Gastrocnemius medialis (tissue), 4 donors: ENCODE data around the gene PARD3B. TPM values are rescaled to one million over a fixed set of nuclear protein-coding genes. Genes with fewer than 3 reads are reported as not detected.

Source experiments
- ATAC-seq, 2 donors: fragments of 150-250 bp; one replicate each; pipeline ENCODE4 v1.9.1; 2016
- DNase-seq, 2 donors: peaks; one replicate each; pipeline ENCODE4 v3.0.0-alpha.2; 2019
- H3K27ac ChIP-seq, 4 donors: fragments of 200-600 bp; sonication (generic); 1 replicate in 1 of 4; 2 replicates in 3 of 4; pipeline ENCODE4 v1.5.1; 2016 to 2018; ENCODE audit warnings: mild to moderate bottlenecking in 2 of 4, moderate library complexity in 1 of 4
- H3K27me3 ChIP-seq, 3 donors: fragments of 200-600 bp; sonication (generic) in 2 of 3; 1 replicate in 1 of 3; 2 replicates in 2 of 3; pipeline versions ENCODE4 v1.5.1 to v1.6.0; 2016 to 2019; ENCODE audit warnings: mild to moderate bottlenecking in 1 of 3, moderate library complexity in 1 of 3
- H3K36me3 ChIP-seq, 2 donors: fragments of 200-600 bp; sonication (generic) in 1 of 2; one replicate each; pipeline ENCODE4 v1.5.1; 2017 to 2018
- H3K4me1 ChIP-seq, 2 donors: fragments of 200-600 bp; sonication (generic) in 1 of 2; one replicate each; pipeline ENCODE4 v1.5.1; 2016 to 2017; ENCODE audit warnings: mild to moderate bottlenecking in 2 of 2
- H3K4me3 ChIP-seq, 4 donors: fragments of 200-600 bp; sonication (generic) in 3 of 4; 1 replicate in 1 of 4; 2 replicates in 3 of 4; pipeline ENCODE4 v1.5.1; 2016 to 2019; ENCODE audit warnings: mild to moderate bottlenecking in 2 of 4
- H3K9me3 ChIP-seq, 3 donors: fragments of 200-600 bp; sonication (generic) in 2 of 3; 1 replicate in 1 of 3; 2 replicates in 2 of 3; pipeline ENCODE4 v1.5.1; 2016 to 2019
- CTCF ChIP-seq, 5 experiments: fragments of 450-650 bp in 3 of 5; fragments of 200-600 bp in 2 of 5; sonication (generic) in 2 of 5; IDR thresholded peaks in 4 of 5; conservative IDR thresholded peaks in 1 of 5; 1 replicate in 4 of 5; 2 replicates in 1 of 5; pipeline ENCODE4 v1.5.1; 2016 to 2019; ENCODE audit warnings: antibody characterized with exemption in 5 of 5, mild to moderate bottlenecking in 3 of 5, moderate library complexity in 3 of 5
- POLR2A ChIP-seq, 2 donors: fragments of 450-650 bp; IDR thresholded peaks; one replicate each; pipeline ENCODE4 v1.6.1; 2017; ENCODE audit warnings: antibody characterized with exemption in 2 of 2, mild to moderate bottlenecking in 2 of 2, moderate library complexity in 2 of 2
- in situ Hi-C, 4 donors: fragments of 200-750 bp; cut with MboI; loops; one replicate each; pipeline versions ENCODE4 v1.15.0 to v1.8.0; 2017; ENCODE audit warnings: low sequenced_read_pairs in 4 of 4
- intact Hi-C: fragments of 100-400 bp; cut with DNase I; formaldehyde crosslinking; loops from one replicate; pipeline ENCODE4 v1.15.1; 2023; ENCODE audit warnings: low total_unique reads
- total RNA-seq, 4 donors: library from RNA; depleted of rRNA; stranded (reverse); fragments of >200 nt; gene quantifications; one replicate each; pipeline versions ENCODE4 v1.1.0 to v1.2.3, GENCODE V29; 2016

The PARD3B gene
- total RNA-seq, 4 donors from 2014 or later: 2.2 to 15.5 (median 4.6) TPM

- DNase-seq (no peak), ATAC-seq (no peak)
- Histone ChIP-seq H3K27ac (no peak overlapping the region), H3K27me3 (no peaks in the 10 kb centered on the region), H3K9me3 (no peaks in the 10 kb centered on the region), H3K4me1 (no peaks in the 10 kb centered on the region), H3K36me3 (no peaks in the 10 kb centered on the region), H3K4me3 (no peak overlapping the region)
- intact Hi-C loops (no loop called here), in situ Hi-C loops (no loop called here)
- TF ChIP-seq POLR2A (IDR thresholded peaks at IDR 0.05) (no peak), CTCF (IDR thresholded peaks at IDR 0.05 in 4 of 5, conservative IDR thresholded peaks at IDR 0.05 in 1 of 5) (no peak)
Observed at GRCh38 chr2:204753841-204754240, 208.6 kb downstream of the PARD3B start.

DNA sequence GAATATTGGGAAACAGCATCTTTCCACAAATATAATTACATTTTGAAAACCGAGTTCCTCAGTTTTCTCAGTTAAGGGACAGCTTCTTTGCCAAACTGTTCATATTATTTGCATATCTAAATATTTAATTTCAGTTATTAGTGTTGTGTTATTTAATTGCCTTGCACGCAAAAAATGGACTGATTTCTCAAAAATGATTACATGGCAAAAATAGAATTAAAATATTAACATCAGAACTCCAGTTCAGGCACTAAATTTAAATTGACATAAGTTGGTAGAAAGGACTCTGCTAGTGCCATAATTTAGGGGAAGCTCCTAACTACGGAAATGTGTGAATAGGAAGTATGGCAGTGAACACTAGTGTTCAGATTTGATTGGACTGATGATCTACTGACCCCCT is 209.6 kb downstream of the PARD3B start:
- Histone ChIP-seq H3K27me3 (no peaks in the 10 kb centered on the region), H3K4me1 (no peaks in the 10 kb centered on the region), H3K27ac (no peak overlapping the region), H3K9me3 (no peaks in the 10 kb centered on the region), H3K4me3 (no peak overlapping the region), H3K36me3 (no peaks in the 10 kb centered on the region)
- in situ Hi-C loops: no loop called here
- no peak for DNase-seq
- intact Hi-C loops: no loop called here
- TF ChIP-seq CTCF (IDR thresholded peaks at IDR 0.05 in 4 of 5, conservative IDR thresholded peaks at IDR 0.05 in 1 of 5) (no peak), POLR2A (IDR thresholded peaks at IDR 0.05) (no peak)
- no peak for ATAC-seq

DNA sequence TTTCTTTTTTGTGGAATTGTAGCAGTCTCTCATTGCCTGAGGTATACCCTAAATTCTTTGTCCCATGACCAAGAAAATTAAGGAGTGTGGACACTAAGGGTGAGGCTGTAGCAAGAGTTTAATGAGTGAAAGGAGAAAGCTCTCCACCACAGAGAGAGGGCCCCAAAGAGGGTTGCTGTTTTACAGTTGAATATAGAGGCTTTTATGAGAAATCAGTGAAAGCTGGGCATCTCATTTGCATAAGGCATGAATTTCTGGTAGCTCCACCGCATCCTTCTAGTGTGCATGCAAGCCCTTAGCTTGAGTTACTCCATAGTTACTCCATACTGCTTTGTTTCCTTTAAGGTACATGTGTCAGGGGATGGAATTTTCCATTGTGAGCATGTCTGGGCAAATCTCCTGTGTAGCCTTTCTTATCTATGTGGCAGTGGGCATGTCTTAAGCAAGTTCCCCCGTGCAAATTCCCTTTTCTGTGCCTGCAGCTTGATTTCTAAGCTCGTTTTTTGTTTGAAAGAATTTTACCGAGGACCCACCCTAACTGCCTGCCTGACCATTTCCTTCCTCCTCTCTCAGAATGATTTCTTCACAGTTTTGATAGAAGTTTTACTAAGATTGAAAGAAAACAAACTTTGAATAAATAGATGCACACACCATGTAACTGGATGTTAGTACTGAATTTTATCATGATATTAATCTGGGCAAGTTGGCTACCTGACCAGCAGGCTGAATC is 218.9 kb downstream of the PARD3B start:
- no peak for ATAC-seq

DNA sequence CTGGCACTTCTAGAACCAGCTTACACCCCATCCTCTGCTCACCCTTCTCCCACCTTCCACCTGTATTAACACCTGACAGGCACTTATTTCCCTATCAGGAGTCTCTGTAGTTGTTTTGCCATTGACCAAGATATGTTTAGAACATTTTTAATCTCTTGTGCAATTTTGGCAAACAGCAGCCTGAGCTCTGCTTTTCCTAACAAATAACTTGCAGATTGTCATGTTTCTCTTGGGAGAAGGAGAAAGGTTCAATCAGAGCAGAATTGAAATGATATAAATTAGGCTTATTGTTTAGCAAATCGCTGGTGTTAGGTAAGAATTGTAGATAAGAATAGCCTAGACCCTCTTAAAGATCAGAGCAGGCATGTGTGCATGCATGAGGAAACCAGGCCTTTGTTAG is 225.5 kb downstream of the PARD3B start:
- ATAC-seq (peak in 1 of 2 donors; percentile 16), DNase-seq (no peak)
- TF ChIP-seq POLR2A (IDR thresholded peaks at IDR 0.05): no peak
- TF ChIP-seq CTCF (IDR thresholded peaks at IDR 0.05 in 4 of 5, conservative IDR thresholded peaks at IDR 0.05 in 1 of 5): no peak
- no peak overlapping the region for H3K4me3 ChIP-seq
- in situ Hi-C loops (no loop called here), intact Hi-C loops (no loop called here)
- H3K27me3 ChIP-seq: no peaks in the 10 kb centered on the region
- no peaks in the 10 kb centered on the region for H3K36me3 ChIP-seq
- H3K27ac ChIP-seq: no peak overlapping the region
- H3K9me3 ChIP-seq: no peaks in the 10 kb centered on the region
- peaks cover 5 to 12% of the 10 kb centered on the region in 2 donors for H3K4me1 ChIP-seq

More for the DNA sequence above, 218.9 kb downstream of the PARD3B start:
- TF ChIP-seq CTCF (IDR thresholded peaks at IDR 0.05 in 4 of 5, conservative IDR thresholded peaks at IDR 0.05 in 1 of 5) (no peak), POLR2A (IDR thresholded peaks at IDR 0.05) (no peak)
- H3K27me3 ChIP-seq: no peaks in the 10 kb centered on the region
- H3K27ac ChIP-seq: no peak overlapping the region
- H3K36me3 ChIP-seq: no peaks in the 10 kb centered on the region
- DNase-seq: no peak
- peak overlapping the region in 1 of 4 donors; percentile 2 for H3K4me3 ChIP-seq
- in situ Hi-C loops: no loop called here
- no peaks in the 10 kb centered on the region for H3K4me1 ChIP-seq
- intact Hi-C loops: no loop called here
- H3K9me3 ChIP-seq: peaks cover 0 to 11% (median 5%) of the 10 kb centered on the region in 3 donors
